HG02884 (cell line): Measurements from ENCODE around the gene RASSF6.
A peak's percentile ranks its signal among the peaks of the same experiment; 100 is the strongest.
"Not testable (repeated sequence)": the region's sequence is repeated elsewhere in the genome, so short reads cannot be mapped to it uniquely, and the experiment has no call there.

Experiments used
- ATAC-seq: cut with Tn5 transposase; IDR thresholded peaks from one replicate; pipeline ENCODE4 v1.9.1; 2021; ENCODE audit warnings: mild to moderate bottlenecking, moderate library complexity; ENCODE audit not compliant: unreplicated experiment

Gene RASSF6, protein sequence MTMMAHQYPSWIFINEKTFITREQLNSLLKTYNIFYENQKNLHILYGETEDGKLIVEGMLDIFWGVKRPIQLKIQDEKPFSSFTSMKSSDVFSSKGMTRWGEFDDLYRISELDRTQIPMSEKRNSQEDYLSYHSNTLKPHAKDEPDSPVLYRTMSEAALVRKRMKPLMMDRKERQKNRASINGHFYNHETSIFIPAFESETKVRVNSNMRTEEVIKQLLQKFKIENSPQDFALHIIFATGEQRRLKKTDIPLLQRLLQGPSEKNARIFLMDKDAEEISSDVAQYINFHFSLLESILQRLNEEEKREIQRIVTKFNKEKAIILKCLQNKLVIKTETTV

DNA sequence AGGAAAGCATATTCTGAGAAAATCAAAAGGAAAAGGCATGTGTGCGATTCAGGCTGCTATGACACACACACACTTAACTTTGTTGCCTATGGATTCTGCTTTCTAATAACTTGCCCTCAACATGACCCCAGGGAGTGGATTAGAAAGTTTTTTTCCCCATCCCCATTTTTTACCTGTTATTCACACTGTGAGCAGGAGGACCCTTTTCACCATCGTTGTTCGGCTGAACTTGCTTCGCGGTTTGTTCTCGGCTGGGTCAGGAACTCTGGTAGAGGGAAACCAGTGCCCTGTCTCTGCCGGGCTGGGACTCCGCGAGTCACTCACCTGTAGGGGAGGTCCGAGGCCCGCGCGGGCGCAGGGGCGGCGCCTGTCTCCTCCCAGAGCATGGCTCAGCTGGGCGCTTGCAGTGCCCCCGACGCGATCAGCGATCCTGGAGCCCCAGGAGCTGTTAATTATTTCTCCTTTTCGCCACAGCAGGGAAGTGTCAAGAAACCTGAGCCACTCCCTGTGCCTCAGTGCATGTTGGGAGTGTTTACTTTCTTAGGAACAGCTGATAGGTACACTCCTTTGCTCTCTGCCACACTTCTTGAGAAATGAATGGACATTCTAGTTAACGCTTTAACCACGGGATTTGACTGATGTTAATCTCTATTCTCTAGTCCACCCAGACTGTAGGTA, at the start of gene RASSF6:
RASSF6 (minus strand) TSS at position 322 of the 678 bp plus-strand sequence. CDS start 8,641 bp downstream, outside the sequence.
- ATAC-seq, result peak; percentile 88

DNA sequence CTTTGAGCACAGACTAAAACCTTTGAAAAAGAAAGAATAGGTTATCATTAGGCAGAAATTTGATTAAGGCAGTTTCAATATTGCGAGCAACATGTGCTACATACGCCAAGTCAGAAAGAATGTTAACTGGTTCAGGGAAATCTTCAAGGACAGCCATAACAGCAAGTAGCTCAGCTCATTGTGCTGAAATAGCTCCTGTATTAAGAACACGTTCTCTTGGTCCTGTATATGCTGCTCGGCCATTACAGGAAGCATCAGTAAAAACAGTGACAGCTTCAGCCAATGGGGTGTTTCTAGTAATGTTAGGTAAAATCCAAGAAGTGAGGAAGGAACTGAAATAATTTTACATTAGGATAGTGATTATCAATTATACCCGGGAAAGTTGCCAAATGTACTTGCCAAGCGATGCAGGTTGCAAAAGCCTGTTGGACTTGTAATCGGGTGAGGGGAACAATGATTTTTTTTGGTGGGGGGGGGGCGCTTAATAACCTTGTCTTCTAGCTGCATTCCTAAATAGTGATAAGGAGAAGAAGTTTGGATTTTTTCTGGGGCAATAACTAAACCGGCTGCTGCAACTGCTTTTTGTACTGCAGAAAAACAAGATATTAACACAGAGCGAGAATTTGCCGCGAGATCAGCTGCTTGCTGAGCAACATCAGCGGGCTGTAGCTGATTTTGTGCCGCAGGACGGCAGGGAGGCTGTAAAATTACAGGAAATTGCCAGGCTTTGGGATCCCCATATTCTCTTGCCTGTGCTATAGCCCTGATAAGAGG, 49.4 kb upstream of the RASSF6 start:
- no peak for ATAC-seq

GRCh38 chr4:73668782-73669201, 48.6 kb upstream of the RASSF6 start:
- no peak for ATAC-seq

- not testable (repeated sequence) for ATAC-seq
These were observed 45.7 kb upstream of the RASSF6 start for GRCh38 chr4:73665924-73666323.

- no peak for ATAC-seq
These were observed 44.2 kb upstream of the RASSF6 start for GRCh38 chr4:73664470-73664869.

DNA sequence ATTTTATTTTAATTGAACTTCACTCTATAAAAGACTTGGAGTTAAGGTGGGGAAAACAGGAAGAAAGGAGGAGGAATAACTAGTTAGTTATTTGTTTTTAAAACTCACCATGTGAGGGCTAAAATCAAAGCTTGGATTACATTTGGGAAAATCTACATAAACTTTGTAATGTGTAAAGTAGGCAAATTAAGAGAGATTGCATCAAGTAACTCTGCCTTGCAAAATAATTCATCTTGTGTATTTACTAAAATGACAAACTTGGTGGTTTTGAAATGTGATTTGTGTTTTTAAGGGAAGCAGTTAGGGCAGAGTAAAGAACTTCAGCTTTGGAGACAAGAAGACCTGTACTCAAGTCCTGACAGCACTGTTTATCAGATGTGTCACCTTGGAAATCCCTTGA, 43.3 kb upstream of the RASSF6 start:
- no peak for ATAC-seq

DNA sequence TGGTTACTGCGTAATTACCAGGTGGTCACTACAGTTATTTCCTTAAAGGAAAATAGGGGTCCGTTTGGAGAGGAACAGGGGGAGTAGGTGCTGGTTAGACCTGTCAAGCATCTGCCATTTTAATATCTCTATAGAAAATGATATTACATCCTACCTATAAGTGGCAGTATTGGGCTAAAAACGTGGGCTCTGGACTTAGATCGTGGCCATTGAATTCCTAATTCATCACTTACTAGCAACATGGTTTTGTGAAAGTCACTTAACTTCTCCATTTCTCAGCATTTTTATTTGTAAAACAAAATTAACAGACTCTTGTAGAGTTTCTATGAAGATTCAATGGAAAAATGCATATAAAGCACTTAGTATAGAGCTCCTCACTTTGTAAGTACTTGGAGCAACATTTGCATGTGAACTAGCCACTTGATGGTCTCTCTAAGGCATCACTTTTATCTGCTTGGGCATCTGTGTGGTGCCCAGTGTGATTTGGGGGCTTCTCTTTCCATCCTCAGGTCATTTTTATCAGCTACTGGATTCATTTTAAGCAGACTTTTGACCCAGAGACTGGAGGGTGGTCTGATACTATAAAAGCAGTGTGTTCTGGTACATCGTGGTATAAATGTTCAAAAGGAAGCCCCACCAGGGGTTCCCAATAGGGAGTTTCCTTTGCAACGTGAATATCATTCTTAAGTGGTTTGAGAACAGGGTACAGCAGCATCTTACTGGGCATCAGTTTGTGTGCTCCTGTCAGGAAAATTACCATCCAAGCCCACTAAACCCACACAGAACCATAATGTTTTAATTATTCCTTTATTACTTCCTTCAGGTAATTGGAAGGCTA, 42.7 kb upstream of the RASSF6 start:
- ATAC-seq, result no peak

- no peak for ATAC-seq
These were observed 41.4 kb upstream of the RASSF6 start for GRCh38 chr4:73661646-73662119.

- ATAC-seq, result no peak
These were observed 40.6 kb upstream of the RASSF6 start for GRCh38 chr4:73660808-73661207.

GRCh38 chr4:73653695-73654106, 33.5 kb upstream of the RASSF6 start:
- peak; percentile 85 for ATAC-seq

- no peak for ATAC-seq
These were observed 30.0 kb upstream of the RASSF6 start for GRCh38 chr4:73650250-73650649.

GRCh38 chr4:73648478-73648877, 28.2 kb upstream of the RASSF6 start:
- ATAC-seq, result no peak

- ATAC-seq, result no peak
These were observed 25.9 kb upstream of the RASSF6 start for GRCh38 chr4:73646117-73646516.

- ATAC-seq, result no peak
These were observed 11.5 kb upstream of the RASSF6 start for GRCh38 chr4:73631565-73632226.

GRCh38 chr4:73628834-73629233, 8.6 kb upstream of the RASSF6 start:
- not testable (repeated sequence) for ATAC-seq

GRCh38 chr4:73621357-73621756, 1.1 kb upstream of the RASSF6 start:
- ATAC-seq, result no peak

DNA sequence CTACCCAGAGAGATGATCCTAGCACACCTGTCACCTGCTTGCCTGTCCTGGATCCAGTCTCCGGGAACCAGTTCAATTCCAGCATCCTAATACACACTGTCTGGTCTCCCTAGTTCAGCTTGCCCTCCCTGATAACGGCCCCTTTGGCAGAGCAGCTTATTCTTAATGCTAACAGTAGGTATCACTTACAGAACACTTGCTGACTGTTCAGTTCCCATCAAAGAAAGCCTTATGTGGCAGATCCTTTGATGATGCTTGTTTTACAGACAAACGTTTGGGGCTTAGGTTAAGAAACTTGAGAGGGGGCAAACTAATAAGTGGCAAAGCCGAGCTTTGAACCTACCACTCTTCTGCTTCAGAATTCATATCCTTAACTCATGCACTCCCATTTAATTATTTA, 890 bp downstream of the RASSF6 start:
- ATAC-seq, result no peak

- ATAC-seq, result no peak
These were observed 3.0 kb downstream of the RASSF6 start for GRCh38 chr4:73617256-73617655.

- ATAC-seq, result no peak
These were observed 4.6 kb downstream of the RASSF6 start for GRCh38 chr4:73615613-73616012.

DNA sequence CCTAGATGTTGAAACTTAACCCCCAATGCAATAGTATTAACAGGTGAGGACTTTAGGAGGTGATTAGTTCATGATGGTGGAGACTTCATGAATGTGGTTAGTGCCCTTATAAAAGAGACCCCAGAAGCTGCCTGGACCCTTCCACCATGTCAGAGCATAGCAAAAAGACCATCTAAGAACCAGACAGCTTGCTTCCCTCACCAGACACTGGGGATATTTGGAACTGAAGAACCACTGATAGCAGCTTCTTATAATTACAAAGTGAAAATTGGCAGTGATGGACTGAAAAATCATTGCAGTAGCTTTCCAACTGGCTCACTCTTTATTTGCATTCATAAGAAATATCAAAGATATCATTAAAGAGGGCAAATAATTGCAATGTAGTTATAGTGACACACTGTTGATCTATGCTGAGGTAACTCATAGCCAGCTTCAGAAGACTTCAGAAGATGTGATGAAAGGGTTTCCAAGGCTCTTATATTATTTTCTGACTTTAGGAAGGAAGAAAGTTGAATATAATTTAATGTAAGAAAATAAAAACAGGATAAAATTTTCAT, 5.8 kb downstream of the RASSF6 start:
- no peak for ATAC-seq
